Central memory CD8-positive, alpha-beta T cell (primary cell): ENCODE results near the gene REEP1.

Experiments
- ATAC-seq: fragments of 150-1000 bp; cut with Tn5 transposase; replicated peaks from 2 replicates; pipeline ENCODE4 v1.10.0; 2022; ENCODE audit warnings: mild to moderate bottlenecking, moderate FRiP score, moderate number of reproducible peaks; ENCODE audit not compliant: poor library complexity, severe bottlenecking; ENCODE audit errors: extremely low read depth
- DNase-seq, 2 donors: peaks; one replicate each; pipeline ENCODE4 v3.0.0; 2021; ENCODE audit warnings: low spot score in 2 of 2
- H3K27ac Mint-ChIP-seq: one replicate; pipeline ENCODE4 v1.8.0; 2022; ENCODE audit warnings: low read depth, mild to moderate bottlenecking, moderate library complexity, mixed read lengths
- H3K27me3 Mint-ChIP-seq: one replicate; pipeline ENCODE4 v1.8.0; 2022; ENCODE audit warnings: mixed read lengths
- H3K36me3 Mint-ChIP-seq: one replicate; pipeline ENCODE4 v1.8.0; 2022; ENCODE audit warnings: mild to moderate bottlenecking, moderate library complexity, mixed read lengths; ENCODE audit not compliant: insufficient read depth
- H3K4me1 Mint-ChIP-seq: one replicate; pipeline ENCODE4 v1.8.0; 2022; ENCODE audit warnings: mixed read lengths
- H3K4me3 Mint-ChIP-seq: one replicate; pipeline ENCODE4 v1.8.0; 2022; ENCODE audit warnings: mild to moderate bottlenecking, moderate library complexity, mixed read lengths
- H3K9me3 Mint-ChIP-seq: one replicate; pipeline ENCODE4 v1.8.0; 2022; ENCODE audit warnings: mixed read lengths

REEP1 gene, protein sequence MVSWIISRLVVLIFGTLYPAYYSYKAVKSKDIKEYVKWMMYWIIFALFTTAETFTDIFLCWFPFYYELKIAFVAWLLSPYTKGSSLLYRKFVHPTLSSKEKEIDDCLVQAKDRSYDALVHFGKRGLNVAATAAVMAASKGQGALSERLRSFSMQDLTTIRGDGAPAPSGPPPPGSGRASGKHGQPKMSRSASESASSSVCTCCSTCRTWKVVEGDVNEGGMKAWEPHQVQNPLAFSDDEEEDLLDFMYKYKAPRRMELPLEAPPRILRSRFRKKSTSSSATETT

DNA sequence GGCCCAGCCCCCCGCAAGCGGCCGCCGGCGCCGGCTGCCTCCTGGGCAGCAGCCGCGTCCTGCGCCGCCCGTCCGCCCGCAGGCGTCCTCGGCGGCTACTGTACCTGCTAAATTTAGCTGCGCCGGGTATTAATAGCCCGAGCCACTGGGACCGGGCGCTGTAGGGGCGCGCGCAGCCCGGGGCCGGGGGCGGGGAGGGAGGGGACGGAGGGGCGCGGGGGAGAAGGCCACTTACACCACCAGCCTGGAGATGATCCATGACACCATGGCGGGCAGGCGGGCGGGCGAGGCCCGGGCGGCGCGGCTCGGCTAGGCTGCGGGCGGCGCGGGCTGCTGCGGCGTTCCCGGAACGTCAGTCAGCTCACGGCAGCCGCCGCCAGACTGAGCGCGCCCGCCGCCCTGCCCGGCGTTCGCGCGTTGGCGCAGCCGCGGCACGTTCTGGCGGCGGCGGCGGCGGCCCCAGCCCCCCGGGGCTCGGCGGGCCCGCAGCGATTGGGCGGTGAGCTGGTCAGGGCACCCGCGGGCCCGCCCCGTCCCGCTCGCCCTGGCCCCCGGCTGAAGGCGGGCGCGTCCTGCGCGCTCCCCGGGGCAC lies at the start of gene REEP1:
TSS of gene REEP1 (minus strand) at position 383 of the 592 bp plus-strand sequence. CDS start at position 267, 116 bp downstream.
- Mint-ChIP-seq H3K36me3 (no peaks in the 10 kb centered on the region), H3K4me3 (peak within 1 kb of the TSS; percentile 63), H3K9me3 (peaks cover 8% of the 10 kb centered on the region), H3K27ac (no peak within 1 kb of the TSS), H3K4me1 (peaks cover 10% of the 10 kb centered on the region), H3K27me3 (peaks cover 79% of the 10 kb centered on the region)
- ATAC-seq (peak; percentile 32), DNase-seq (no peak)

DNA sequence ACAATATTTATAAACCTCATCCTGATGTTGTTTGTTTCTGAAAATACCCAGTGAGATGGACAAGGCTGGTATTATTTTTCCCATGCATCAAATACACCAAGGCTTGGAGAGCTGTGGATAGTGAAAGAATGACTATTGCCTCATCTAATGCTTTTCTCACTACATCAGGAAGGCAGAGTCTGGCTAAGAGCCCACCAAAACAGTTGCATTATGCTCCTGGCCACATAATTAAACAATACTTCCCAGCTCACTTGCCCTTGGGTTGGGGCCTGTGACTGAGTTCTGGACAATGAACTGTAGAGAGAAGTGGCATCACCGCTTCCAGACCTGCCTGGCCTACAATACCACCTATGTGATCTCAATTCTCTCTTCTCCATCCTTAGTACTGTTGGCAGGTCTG lies 46.4 kb upstream of the REEP1 start:
- ATAC-seq, result no peak
- Mint-ChIP-seq H3K4me1 (no peaks in the 10 kb centered on the region), H3K9me3 (no peaks in the 10 kb centered on the region), H3K27me3 (peaks cover 86% of the 10 kb centered on the region), H3K36me3 (no peaks in the 10 kb centered on the region), H3K27ac (no peak overlapping the region), H3K4me3 (no peak overlapping the region)
- no peak for DNase-seq

DNA sequence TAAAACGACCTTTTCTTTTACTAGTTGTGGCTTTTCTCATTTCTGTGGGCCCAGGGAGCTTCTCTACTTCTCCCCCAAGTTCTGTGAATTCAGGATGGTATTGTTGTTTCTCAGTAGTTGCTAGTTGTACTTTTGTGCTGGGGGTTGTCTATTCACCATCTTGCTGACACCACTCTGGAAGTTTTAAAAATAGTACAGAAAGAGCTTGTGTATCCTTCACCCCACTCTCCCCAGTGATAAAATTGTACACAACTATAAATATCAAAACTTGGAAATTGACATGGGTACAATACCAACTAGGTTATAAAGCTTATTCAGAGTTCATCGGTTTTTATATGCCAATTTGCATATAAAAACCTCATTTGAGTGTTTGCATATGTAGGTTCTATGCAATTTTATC lies 45.3 kb upstream of the REEP1 start:
- Mint-ChIP-seq H3K27ac (no peak overlapping the region), H3K4me1 (no peaks in the 10 kb centered on the region), H3K4me3 (no peak overlapping the region), H3K9me3 (no peaks in the 10 kb centered on the region), H3K36me3 (no peaks in the 10 kb centered on the region), H3K27me3 (peaks cover 89% of the 10 kb centered on the region)
- ATAC-seq (no peak), DNase-seq (no peak)

DNA sequence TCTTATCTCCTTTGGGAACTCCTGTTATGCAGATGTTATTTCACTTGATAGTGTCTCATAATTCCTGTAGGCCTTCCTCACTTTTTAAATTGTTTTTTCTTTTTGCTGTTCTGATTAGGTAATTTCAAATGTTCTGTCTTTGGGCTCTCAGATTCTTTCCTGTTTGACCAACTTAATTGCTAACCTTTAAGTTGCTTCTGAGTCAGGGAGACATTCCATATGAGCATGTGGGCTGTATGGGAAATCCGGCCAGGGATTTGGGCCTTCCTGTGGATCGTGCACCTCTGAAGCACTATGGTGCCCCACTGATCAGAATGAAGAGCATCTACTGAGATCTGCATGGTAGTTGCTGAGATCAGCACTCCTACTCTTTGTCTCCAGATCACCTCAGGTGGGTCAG lies 44.7 kb upstream of the REEP1 start:
- H3K27me3 Mint-ChIP-seq, result peaks cover 87% of the 10 kb centered on the region
- no peaks in the 10 kb centered on the region for H3K4me1 Mint-ChIP-seq
- no peaks in the 10 kb centered on the region for H3K36me3 Mint-ChIP-seq
- no peaks in the 10 kb centered on the region for H3K9me3 Mint-ChIP-seq
- DNase-seq (no peak), ATAC-seq (no peak)
- no peak overlapping the region for H3K27ac Mint-ChIP-seq
- no peak overlapping the region for H3K4me3 Mint-ChIP-seq

DNA sequence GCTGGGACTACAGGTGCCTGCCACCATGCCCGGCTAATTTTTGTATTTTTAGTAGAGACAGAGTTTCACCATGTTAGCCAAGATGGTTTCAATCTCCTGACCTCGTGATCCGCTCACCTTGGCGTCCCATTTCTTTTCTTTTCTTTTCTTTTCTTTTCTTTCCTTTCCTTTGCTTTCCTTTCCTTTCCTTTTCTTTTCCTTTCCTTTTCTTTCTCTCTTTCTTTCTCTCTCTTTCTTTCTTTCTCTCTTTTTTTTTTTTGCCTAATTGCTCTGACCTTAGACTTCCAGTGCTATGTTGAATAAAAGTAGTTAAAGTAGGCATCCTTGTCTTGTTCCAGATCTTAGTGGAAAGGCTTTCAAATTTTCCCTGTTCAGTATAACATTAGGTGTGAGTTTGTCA lies 41.0 kb upstream of the REEP1 start:
- Mint-ChIP-seq H3K4me1 (no peaks in the 10 kb centered on the region), H3K36me3 (no peaks in the 10 kb centered on the region), H3K27me3 (peaks cover 55% of the 10 kb centered on the region), H3K4me3 (no peak overlapping the region), H3K9me3 (no peaks in the 10 kb centered on the region), H3K27ac (no peak overlapping the region)
- ATAC-seq (no peak), DNase-seq (no peak)

DNA sequence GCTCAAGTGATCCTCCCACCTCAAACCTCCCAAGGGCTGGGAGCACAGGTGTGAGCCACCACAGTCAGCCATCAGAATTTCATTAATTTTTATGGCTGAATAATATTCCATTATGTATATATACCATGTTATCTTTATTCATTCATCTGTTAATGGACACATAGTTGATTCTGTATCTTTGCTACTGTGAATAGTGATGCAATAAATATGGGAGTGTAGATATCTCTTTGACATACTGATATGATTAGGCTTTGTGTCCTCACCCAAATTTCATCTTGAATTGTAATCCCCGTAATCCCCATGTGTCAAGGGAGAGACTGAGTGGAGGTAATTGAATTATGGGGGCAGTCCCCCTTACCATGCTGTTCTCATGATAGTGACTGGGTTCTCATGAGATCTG lies 38.2 kb upstream of the REEP1 start:
- H3K36me3 Mint-ChIP-seq, result no peaks in the 10 kb centered on the region
- no peaks in the 10 kb centered on the region for H3K9me3 Mint-ChIP-seq
- H3K27ac Mint-ChIP-seq, result no peak overlapping the region
- H3K27me3 Mint-ChIP-seq, result peaks cover 27% of the 10 kb centered on the region
- peaks cover 5% of the 10 kb centered on the region for H3K4me1 Mint-ChIP-seq
- no peak for ATAC-seq
- no peak overlapping the region for H3K4me3 Mint-ChIP-seq
- DNase-seq, result no peak

DNA sequence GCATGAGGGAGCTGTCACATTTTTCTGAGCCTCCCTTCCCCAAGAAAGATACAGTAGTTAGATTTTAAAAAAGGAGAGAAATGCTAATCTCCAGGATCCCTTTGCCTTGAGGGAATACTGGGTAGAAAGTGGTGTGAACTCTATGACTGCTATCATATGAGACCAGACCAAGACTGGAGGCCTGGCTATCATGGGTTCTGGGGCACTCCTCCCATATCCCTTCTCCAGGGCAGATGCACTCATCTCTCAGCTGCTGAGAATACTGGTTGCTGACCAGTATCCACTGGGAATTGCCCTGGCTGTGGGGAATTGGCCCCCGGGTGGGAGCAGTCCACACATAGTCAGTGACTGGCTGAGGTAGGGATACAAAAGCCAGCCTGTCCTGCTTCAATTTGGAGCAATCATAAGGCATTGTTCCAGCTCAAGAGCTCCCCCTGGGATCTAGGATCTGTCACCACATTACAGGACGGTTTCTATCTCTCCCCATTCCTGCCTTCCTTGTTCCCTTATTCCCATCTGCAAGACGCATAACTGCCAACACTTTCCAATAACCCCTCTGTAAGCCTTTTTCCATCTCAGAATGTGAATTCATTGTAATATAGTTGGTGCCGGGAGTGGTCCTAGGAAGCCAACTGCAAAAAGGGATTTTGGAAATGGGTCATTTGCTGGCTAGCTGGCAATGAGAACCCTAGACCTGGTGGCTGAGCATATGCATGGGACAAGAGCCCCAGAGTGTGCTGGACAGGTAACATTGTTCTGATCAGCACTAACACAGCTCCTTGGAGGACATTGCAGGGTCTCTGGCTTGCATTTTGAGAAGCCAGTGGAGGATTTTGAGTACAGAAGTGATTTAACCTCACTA lies 35.4 kb upstream of the REEP1 start:
- Mint-ChIP-seq H3K36me3 (no peaks in the 10 kb centered on the region), H3K4me1 (peaks cover 10% of the 10 kb centered on the region), H3K27ac (no peak overlapping the region), H3K27me3 (peaks cover 8% of the 10 kb centered on the region), H3K9me3 (peaks cover 5% of the 10 kb centered on the region), H3K4me3 (no peak overlapping the region)
- ATAC-seq, result no peak
- no peak for DNase-seq

DNA sequence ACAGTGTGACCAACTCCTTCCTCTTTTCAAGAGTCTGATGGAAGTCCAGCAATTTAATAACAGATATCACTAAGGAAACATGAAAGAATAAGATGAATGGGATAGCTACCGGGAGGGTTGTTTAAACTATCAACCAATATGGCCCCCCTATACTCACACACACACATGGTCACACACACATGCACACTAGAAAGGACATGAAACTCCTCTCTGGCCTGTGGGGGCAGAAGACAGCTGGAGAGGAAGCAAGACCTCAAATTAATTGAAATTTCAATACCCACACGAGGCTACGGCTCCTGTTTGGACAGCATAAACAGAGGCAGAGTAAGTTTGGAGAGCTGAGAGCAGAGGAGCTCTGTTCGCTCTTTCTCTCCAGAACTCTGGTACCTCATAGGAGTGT lies 34.7 kb upstream of the REEP1 start:
- Mint-ChIP-seq H3K27me3 (peaks cover 5% of the 10 kb centered on the region), H3K36me3 (no peaks in the 10 kb centered on the region), H3K27ac (no peak overlapping the region), H3K4me3 (no peak overlapping the region), H3K4me1 (peaks cover 10% of the 10 kb centered on the region), H3K9me3 (peaks cover 5% of the 10 kb centered on the region)
- ATAC-seq (no peak), DNase-seq (no peak)

DNA sequence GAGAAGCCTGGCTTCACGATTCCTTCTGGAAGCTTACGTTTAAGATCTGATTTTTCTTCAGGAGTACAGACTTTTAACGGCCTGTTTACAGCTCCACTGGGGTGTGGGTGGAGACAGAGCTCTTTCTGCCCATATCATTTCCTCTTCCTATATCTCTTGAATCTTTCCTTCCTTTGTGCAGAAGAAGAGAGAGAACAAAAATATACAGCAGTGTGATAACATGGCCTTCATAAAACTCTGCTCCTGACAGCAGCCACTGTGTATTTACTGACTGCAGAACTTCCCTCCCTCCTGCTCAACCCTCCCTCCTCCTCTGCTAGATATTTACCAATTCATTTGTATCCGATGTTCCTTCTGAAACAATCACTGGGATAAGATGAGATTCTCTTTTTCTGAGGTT lies 34.1 kb upstream of the REEP1 start:
- no peaks in the 10 kb centered on the region for H3K36me3 Mint-ChIP-seq
- H3K27ac Mint-ChIP-seq, result no peak overlapping the region
- H3K27me3 Mint-ChIP-seq, result no peaks in the 10 kb centered on the region
- DNase-seq (no peak), ATAC-seq (no peak)
- no peak overlapping the region for H3K4me3 Mint-ChIP-seq
- H3K4me1 Mint-ChIP-seq, result peaks cover 10% of the 10 kb centered on the region
- H3K9me3 Mint-ChIP-seq, result peaks cover 5% of the 10 kb centered on the region

DNA sequence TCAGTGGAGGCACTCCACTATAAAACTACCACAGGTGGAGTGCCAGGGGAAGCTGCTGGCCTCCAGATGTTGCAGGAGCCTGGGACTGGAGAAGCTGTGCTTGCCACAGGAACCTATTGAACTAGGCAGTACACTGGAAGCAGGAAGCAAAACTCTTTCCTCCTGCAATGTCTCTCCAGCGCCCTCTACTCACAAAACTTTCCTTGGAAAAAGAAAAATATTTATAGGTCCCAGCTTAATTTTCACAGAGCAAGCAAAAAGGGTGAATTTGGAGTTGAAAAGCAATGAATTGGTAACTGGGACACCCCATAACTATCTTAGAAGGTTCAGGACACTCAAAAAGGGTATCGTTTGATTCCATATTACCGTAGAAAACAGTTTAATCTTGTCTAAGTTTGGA lies 33.2 kb upstream of the REEP1 start:
- ATAC-seq, result no peak

DNA sequence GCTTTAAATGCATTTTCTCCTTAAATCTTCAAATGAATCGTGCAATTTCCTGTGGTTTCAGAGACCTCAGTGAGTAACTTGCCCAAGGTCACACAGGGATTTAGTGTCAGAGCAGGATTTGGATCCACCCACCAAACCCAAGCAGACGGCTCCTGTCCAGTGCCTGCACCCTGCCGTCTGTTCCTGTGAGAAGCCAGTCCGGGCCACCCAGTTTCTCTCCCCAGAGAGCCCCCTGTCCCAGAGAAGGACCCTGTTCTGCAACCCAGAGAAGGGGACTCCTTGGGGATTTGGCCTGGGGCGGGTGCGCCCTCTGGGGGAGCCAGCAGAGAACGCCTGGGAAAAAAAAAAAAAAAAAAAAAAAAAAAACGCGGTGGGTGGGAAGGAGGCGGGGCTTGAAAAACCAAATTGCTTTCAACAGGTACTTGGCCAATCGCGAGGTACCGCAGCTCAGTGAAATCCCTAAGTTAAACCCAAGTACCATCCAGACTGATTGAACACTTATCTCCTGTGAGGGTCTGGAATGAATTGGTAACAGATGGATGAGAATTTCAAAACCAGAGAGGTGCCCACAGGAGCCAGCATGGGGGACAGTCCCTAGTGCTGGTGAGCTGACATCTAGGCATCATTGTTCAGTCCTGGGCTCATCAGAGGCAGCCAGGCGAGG lies 30.9 kb upstream of the REEP1 start:
- Mint-ChIP-seq H3K36me3 (no peaks in the 10 kb centered on the region), H3K4me1 (peaks cover 10% of the 10 kb centered on the region), H3K27me3 (no peaks in the 10 kb centered on the region), H3K27ac (no peak overlapping the region), H3K9me3 (peaks cover 5% of the 10 kb centered on the region), H3K4me3 (no peak overlapping the region)
- no peak for ATAC-seq
- DNase-seq, result no peak

More for the DNA sequence above, 33.2 kb upstream of the REEP1 start:
- Mint-ChIP-seq H3K4me1 (peaks cover 10% of the 10 kb centered on the region), H3K9me3 (peaks cover 5% of the 10 kb centered on the region), H3K27me3 (no peaks in the 10 kb centered on the region), H3K36me3 (no peaks in the 10 kb centered on the region), H3K4me3 (no peak overlapping the region), H3K27ac (no peak overlapping the region)
- no peak for DNase-seq

DNA sequence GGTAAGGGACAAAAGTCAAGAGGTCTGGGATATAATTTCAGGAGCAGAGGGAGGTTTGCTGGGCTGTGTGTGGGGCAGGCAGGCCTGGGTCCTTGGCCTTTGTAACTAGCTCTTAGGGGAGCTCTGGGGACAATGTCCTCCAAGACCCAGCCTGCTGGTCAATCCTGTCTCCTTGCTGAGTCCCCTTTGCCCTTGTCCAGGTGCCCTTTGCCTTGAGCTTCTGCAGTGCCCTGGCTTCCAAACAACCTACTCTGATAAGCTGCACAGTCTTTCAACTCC lies 30.0 kb upstream of the REEP1 start:
- no peak overlapping the region for H3K27ac Mint-ChIP-seq
- H3K9me3 Mint-ChIP-seq, result peaks cover 5% of the 10 kb centered on the region
- no peak overlapping the region for H3K4me3 Mint-ChIP-seq
- DNase-seq (no peak), ATAC-seq (no peak)
- no peaks in the 10 kb centered on the region for H3K36me3 Mint-ChIP-seq
- H3K27me3 Mint-ChIP-seq, result no peaks in the 10 kb centered on the region
- peaks cover 10% of the 10 kb centered on the region for H3K4me1 Mint-ChIP-seq
